HG02763 (cell line): ENCODE data around the gene ZNF606.

Source experiments
- ATAC-seq: cut with Tn5 transposase; IDR thresholded peaks from one replicate; pipeline ENCODE4 v1.9.1; 2021; ENCODE audit warnings: mild to moderate bottlenecking, moderate library complexity; ENCODE audit not compliant: unreplicated experiment

The ZNF606 gene

DNA sequence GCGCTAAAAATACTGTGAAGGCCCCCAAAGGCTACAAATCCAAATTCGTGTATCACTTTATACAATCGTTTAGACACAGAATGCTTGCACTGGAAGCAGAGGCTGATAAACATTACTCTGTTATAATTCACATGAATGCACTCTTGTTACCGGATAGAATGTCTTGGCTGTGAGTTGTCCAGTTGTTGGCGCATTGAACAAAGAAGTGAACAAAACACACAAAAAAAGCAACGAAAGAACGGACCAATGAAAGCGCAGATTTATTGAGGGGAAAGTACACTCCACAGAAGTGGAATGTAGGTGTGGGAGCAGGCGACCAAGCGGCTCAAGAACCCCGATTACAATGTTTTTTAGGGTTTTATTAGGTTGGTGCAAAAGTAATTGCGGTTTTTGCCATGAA lies 66.9 kb downstream of the ZNF606 start:
- ATAC-seq, result no peak

DNA sequence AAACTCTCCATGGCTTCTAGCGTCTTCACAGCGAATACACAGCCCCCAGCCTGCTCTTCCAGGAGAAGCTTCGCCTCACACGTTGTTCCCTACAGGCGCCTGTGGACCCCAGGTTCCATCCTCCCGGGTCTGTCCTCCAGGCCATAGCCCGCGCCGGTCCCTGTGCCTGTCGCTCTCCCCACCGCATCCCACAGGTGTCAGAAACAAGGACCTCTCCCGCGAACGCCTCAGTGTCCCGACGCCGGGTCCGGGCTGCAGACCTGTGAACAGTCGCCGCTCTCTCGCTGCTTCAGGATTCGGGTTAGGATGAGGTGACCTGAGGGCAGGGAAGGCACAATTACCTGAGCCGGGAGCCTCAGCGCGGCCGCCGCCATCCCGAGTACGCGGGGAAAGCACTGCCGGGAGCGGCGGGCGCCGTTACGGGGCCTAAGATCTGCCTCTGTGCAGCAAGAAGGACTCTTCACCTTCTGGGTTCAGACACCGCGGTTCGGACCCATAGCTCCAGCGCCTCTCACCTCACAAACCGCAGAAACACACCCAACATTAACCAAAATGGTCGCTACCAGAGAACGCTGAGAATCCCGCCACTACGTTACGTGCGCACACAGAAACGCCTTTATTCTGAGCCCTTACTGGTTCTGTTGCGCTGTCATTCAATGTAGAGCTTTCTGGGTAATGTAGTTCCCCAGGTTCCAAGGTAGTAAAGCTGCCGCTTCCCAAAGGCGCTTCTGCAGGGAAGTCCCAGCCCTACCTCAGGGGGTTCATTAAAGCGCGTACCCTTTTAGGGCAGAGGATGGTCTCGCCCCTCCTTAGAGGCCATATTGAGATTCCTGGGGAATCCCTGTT lies 67.6 kb downstream of the ZNF606 start, which contains the start of gene ZNF418:
ZNF418 (minus strand) TSS at position 583 of the 846 bp plus-strand sequence. CDS start 1,580 bp downstream, outside the sequence.
- ATAC-seq, result no peak

DNA sequence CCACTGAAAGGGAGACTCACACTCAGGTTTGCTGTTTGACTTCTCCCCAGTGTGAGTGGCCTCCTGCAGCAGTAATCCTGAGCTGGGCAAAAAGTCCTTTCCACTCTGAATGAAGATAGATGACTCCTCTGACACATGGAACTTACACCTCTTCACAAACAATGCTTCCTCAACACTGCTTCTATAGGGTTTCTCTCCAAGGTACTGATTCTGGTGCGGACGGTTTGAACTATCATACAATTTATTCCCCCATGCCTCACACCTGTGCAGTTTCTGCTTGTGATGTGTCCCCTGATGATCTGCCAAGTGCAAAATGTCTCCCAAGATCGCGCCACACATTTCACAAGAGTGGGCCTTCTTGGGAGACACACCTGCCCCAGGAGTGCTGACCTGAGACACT lies 75.0 kb downstream of the ZNF606 start:
- ATAC-seq, result no peak
